Panc1 (cell line): Measurements from ENCODE around the gene CELA2B.

Source experiments
- CTCF ChIP-seq: fragments of 450-650 bp; IDR thresholded peaks from 2 replicates; pipeline ENCODE4 v1.5.1; 2017; ENCODE audit warnings: mild to moderate bottlenecking
- TCF7L2 ChIP-seq: IDR thresholded peaks from 2 replicates; pipeline ENCODE4 v1.6.1; 2011; ENCODE audit warnings: mild to moderate bottlenecking, low read depth, low read length, inconsistent platforms

GRCh38 chr1:15457585-15457984 lies 18.3 kb upstream of the CELA2B start:
- TF ChIP-seq CTCF (no peak), TCF7L2 (no peak)
